Lower lobe of right lung (tissue), 2 donors: ENCODE results near the gene D2HGDH. TPM values are rescaled to one million over a fixed set of nuclear protein-coding genes. Genes with fewer than 3 reads are reported as not detected.
"Not testable (repeated sequence)": the region's sequence is repeated elsewhere in the genome, so short reads cannot be mapped to it uniquely, and the experiment has no call there.

Experiments
- ATAC-seq, 2 donors: fragments of 200-7000 bp; cut with Tn5 transposase; one replicate each; pipeline ENCODE4 v1.9.1; 2020 to 2022; ENCODE audit warnings: mild to moderate bottlenecking in 2 of 2, moderate library complexity in 2 of 2
- DNase-seq: peaks from one replicate; pipeline ENCODE4 v3.0.0-alpha.2; 2020
- H3K27ac ChIP-seq: fragments of 200-600 bp; one replicate; pipeline ENCODE4 v1.8.0; 2022
- H3K27me3 ChIP-seq: fragments of 200-600 bp; one replicate; pipeline ENCODE4 v1.8.0; 2022; ENCODE audit warnings: low read depth
- H3K36me3 ChIP-seq: fragments of 200-600 bp; one replicate; pipeline ENCODE4 v1.8.0; 2022; ENCODE audit warnings: mild to moderate bottlenecking
- H3K4me1 ChIP-seq: fragments of 200-600 bp; one replicate; pipeline ENCODE4 v1.8.0; 2022
- H3K4me3 ChIP-seq: fragments of 200-600 bp; one replicate; pipeline ENCODE4 v1.8.0; 2022; ENCODE audit warnings: mild to moderate bottlenecking
- H3K9me3 ChIP-seq: fragments of 200-600 bp; one replicate; pipeline ENCODE4 v1.8.0; 2022
- CTCF ChIP-seq: fragments of 200-600 bp; IDR thresholded peaks from one replicate; pipeline ENCODE4 v1.8.0; 2022; ENCODE audit warnings: antibody characterized with exemption, mild to moderate bottlenecking
- intact Hi-C: fragments of 100-400 bp; cut with DNase I; formaldehyde crosslinking; loops from one replicate; pipeline ENCODE4 v1.11.0; 2022
- total RNA-seq: library from RNA; stranded (reverse); fragmentation: NEBNext Ultra II Directional; extraction: Animal tissue kit (Norgen Biotek cat#: 25700); gene quantifications from one replicate; pipeline ENCODE4 v1.2.1, GENCODE V29; 2021
- donor health status: DM: no; HTN: yes; CAD: no; lungs with severe emphysema.

Gene D2HGDH
- total RNA-seq, 1 donor from 2014 or later = 29.4 TPM

- H3K4me1 ChIP-seq = peaks cover 18% of the 10 kb centered on the region
- H3K27ac ChIP-seq, ATAC-seq, H3K9me3 ChIP-seq, intact Hi-C loops, H3K36me3 ChIP-seq, H3K4me3 ChIP-seq, H3K27me3 ChIP-seq: not testable (repeated sequence)
- peak; percentile 81 for DNase-seq
- peak; percentile 69 for TF ChIP-seq CTCF
Measured at GRCh38 chr2:241732513-241733186, 1.8 kb upstream of the D2HGDH start.

- ATAC-seq (no peak), DNase-seq (peak; percentile 47)
- H3K9me3 ChIP-seq = no peaks in the 10 kb centered on the region
- H3K36me3 ChIP-seq = no peaks in the 10 kb centered on the region
- intact Hi-C loops = no loop called here
- peak overlapping the region; percentile 91 for H3K27ac ChIP-seq
- peaks cover 18% of the 10 kb centered on the region for H3K4me1 ChIP-seq
- no peak for TF ChIP-seq CTCF
- no peaks in the 10 kb centered on the region for H3K27me3 ChIP-seq
- H3K4me3 ChIP-seq = peak overlapping the region; percentile 100
Measured at GRCh38 chr2:241733391-241734207, 831 bp upstream of the D2HGDH start.

- ATAC-seq (peak; percentile 19 to 29), DNase-seq (no peak)
- TF ChIP-seq CTCF = no peak
- peak overlapping the region; percentile 91 for H3K27ac ChIP-seq
- intact Hi-C loops = no loop called here
- H3K27me3 ChIP-seq = no peaks in the 10 kb centered on the region
- no peaks in the 10 kb centered on the region for H3K9me3 ChIP-seq
- H3K4me3 ChIP-seq = peak overlapping the region; percentile 100
- H3K36me3 ChIP-seq = no peaks in the 10 kb centered on the region
- peaks cover 18% of the 10 kb centered on the region for H3K4me1 ChIP-seq
Measured at GRCh38 chr2:241734208-241734466, 293 bp upstream of the D2HGDH start.

- DNase-seq = no peak
- no peaks in the 10 kb centered on the region for H3K9me3 ChIP-seq
- peaks cover 18% of the 10 kb centered on the region for H3K4me1 ChIP-seq
- no peak overlapping the region for H3K27ac ChIP-seq
- ATAC-seq = no peak
- H3K4me3 ChIP-seq = no peak overlapping the region
- TF ChIP-seq CTCF = no peak
- H3K27me3 ChIP-seq = no peaks in the 10 kb centered on the region
- intact Hi-C loops = no loop called here
- peaks cover 6% of the 10 kb centered on the region for H3K36me3 ChIP-seq
Measured at GRCh38 chr2:241736111-241736510, 1.7 kb downstream of the D2HGDH start.

- peaks cover 15% of the 10 kb centered on the region for H3K4me1 ChIP-seq
- H3K27me3 ChIP-seq = no peaks in the 10 kb centered on the region
- H3K9me3 ChIP-seq = no peaks in the 10 kb centered on the region
- ATAC-seq = no peak
- DNase-seq = no peak
- H3K27ac ChIP-seq = no peak overlapping the region
- intact Hi-C loops = no loop called here
- no peak for TF ChIP-seq CTCF
- H3K36me3 ChIP-seq = peaks cover 6% of the 10 kb centered on the region
- H3K4me3 ChIP-seq = no peak overlapping the region
Measured at GRCh38 chr2:241738040-241738686, 3.7 kb downstream of the D2HGDH start.
